ENCODE results near the gene ZIK1.

DNA sequence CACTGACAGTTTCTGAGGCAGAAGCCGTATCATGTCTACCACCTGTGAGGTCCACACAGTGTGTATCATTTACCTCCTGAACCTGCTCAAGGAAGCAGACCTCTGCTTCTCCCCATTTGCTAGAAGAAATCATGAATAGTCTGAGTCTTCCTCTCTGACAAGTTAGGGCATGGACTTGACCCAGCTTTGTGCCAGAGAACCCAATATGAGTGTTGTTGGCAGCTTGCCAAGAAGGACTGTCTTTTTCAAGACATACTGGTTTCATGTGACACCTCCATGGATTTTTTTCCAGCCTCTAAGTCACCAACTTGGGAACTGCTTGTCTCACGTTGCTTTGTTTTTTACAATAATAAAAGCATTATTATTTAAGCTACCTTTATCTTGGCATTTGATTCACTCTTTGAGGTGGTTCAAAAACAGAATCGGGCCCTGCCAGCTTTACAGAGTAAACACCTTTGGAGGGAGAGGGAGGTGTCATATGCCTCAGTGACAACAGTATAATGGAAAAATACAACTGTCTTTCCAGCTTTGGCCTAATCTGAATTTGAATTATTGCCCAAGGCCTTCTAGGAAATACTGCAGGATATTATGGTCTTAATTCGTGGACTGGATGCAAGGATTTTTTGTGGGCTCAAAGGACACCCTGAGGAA, 58.6 kb downstream of the ZIK1 start:
- TF ChIP-seq, protein P1, sequence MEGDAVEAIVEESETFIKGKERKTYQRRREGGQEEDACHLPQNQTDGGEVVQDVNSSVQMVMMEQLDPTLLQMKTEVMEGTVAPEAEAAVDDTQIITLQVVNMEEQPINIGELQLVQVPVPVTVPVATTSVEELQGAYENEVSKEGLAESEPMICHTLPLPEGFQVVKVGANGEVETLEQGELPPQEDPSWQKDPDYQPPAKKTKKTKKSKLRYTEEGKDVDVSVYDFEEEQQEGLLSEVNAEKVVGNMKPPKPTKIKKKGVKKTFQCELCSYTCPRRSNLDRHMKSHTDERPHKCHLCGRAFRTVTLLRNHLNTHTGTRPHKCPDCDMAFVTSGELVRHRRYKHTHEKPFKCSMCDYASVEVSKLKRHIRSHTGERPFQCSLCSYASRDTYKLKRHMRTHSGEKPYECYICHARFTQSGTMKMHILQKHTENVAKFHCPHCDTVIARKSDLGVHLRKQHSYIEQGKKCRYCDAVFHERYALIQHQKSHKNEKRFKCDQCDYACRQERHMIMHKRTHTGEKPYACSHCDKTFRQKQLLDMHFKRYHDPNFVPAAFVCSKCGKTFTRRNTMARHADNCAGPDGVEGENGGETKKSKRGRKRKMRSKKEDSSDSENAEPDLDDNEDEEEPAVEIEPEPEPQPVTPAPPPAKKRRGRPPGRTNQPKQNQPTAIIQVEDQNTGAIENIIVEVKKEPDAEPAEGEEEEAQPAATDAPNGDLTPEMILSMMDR (optimal IDR thresholded peaks at IDR 0.05 in 1 of 3, IDR thresholded peaks at IDR 0.05 in 1 of 3, conservative IDR thresholded peaks at IDR 0.05 in 1 of 3; ENCODE audit: extremely low read depth in 1 of 3, insufficient read depth in 2 of 3, low read length in 3 of 3), result no peak
- TF ChIP-seq EZH2 (IDR thresholded peaks at IDR 0.05; ENCODE audit: low read length), result no peak

Data from keratinocyte (primary cell).